HepG2 (cell line): ENCODE measurements around the gene PIM3. TPM values are rescaled to one million over a fixed set of nuclear protein-coding genes. Genes with fewer than 3 reads are reported as not detected.

Experiments used
- ETV6 ChIP-seq: sonication (generic); formaldehyde crosslinking; conservative IDR thresholded peaks from 2 replicates; pipeline ENCODE4 v1.4.0; 2020; ENCODE audit warnings: missing genetic modification reagents
- FLYWCH1 ChIP-seq: sonication (generic); formaldehyde crosslinking; IDR thresholded peaks from 2 replicates; pipeline ENCODE4 v1.8.1; 2023; ENCODE audit warnings: mild to moderate bottlenecking, missing genetic modification reagents
- FOXA3 ChIP-seq: IDR thresholded peaks from 2 replicates; pipeline ENCODE4 v1.6.1; 2016; ENCODE audit warnings: missing genetic modification reagents, missing compliant biosample characterization
- FOXK1 ChIP-seq: sonication (generic); formaldehyde crosslinking; IDR thresholded peaks from 2 replicates; pipeline ENCODE4 v1.4.0; 2020; ENCODE audit warnings: low read depth, missing genetic modification reagents, borderline replicate concordance
- MTA1 ChIP-seq: sonication (generic); formaldehyde crosslinking; IDR thresholded peaks from 2 replicates; pipeline ENCODE4 v1.4.0; 2020; ENCODE audit warnings: missing genetic modification reagents, mild to moderate bottlenecking, borderline replicate concordance
- PHF20 ChIP-seq: sonication (generic); formaldehyde crosslinking; IDR thresholded peaks from 2 replicates; pipeline ENCODE4 v1.5.0; 2020; ENCODE audit warnings: mild to moderate bottlenecking, missing genetic modification reagents
- POLR2A ChIP-seq, 2 experiments: IDR thresholded peaks; 2 replicates each; pipeline ENCODE4 v1.6.1; 2011; ENCODE audit warnings: low read depth in 2 of 2, low read length in 2 of 2, mild to moderate bottlenecking in 1 of 2, moderate library complexity in 1 of 2; ENCODE audit not compliant: insufficient read depth in 1 of 2
- RBM22 ChIP-seq: fragments of 200-400 bp; formaldehyde crosslinking; optimal IDR thresholded peaks from 2 replicates; pipeline ENCODE3; 2017; ENCODE audit warnings: mild to moderate bottlenecking, low read length, moderate library complexity
- SRY ChIP-seq: sonication (generic); formaldehyde crosslinking; IDR thresholded peaks from 2 replicates; pipeline ENCODE4 v1.8.0; 2022; ENCODE audit warnings: mild to moderate bottlenecking, missing genetic modification reagents
- TBX2 ChIP-seq: sonication (generic); formaldehyde crosslinking; IDR thresholded peaks from 2 replicates; pipeline ENCODE4 v1.5.0; 2020; ENCODE audit warnings: missing genetic modification reagents, mild to moderate bottlenecking, borderline replicate concordance
- THYN1 ChIP-seq: sonication (generic); formaldehyde crosslinking; IDR thresholded peaks from 2 replicates; pipeline ENCODE4 v1.8.1; 2023; ENCODE audit warnings: low read depth, mild to moderate bottlenecking, moderate library complexity, missing genetic modification reagents, borderline replicate concordance
- ZC3H13 ChIP-seq: sonication (generic); formaldehyde crosslinking; IDR thresholded peaks from 2 replicates; pipeline ENCODE4 v1.8.1; 2023; ENCODE audit warnings: mild to moderate bottlenecking, missing genetic modification reagents, moderate library complexity
- ZEB1 ChIP-seq: IDR thresholded peaks from 2 replicates; pipeline ENCODE4 v1.6.1; 2012; ENCODE audit warnings: mild to moderate bottlenecking, low read depth, inconsistent platforms; ENCODE audit not compliant: insufficient replicate concordance
- ZFP82 ChIP-seq: sonication (generic); formaldehyde crosslinking; IDR thresholded peaks from 2 replicates; pipeline ENCODE4 v1.5.1; 2020; ENCODE audit warnings: mild to moderate bottlenecking, missing genetic modification reagents, borderline replicate concordance
- ZNF121 ChIP-seq: sonication (generic); formaldehyde crosslinking; IDR thresholded peaks from 2 replicates; pipeline ENCODE4 v1.5.0; 2020; ENCODE audit warnings: mild to moderate bottlenecking, missing genetic modification reagents
- ZNF333 ChIP-seq: sonication (generic); formaldehyde crosslinking; IDR thresholded peaks from 2 replicates; pipeline ENCODE4 v1.4.0; 2020; ENCODE audit warnings: mild to moderate bottlenecking, missing genetic modification reagents, borderline replicate concordance
- ZNF816 ChIP-seq: sonication (generic); formaldehyde crosslinking; IDR thresholded peaks from 2 replicates; pipeline ENCODE4 v1.8.0; 2022; ENCODE audit warnings: missing genetic modification reagents, mild to moderate bottlenecking, borderline replicate concordance
- polyA plus RNA-seq, 8 experiments: library from polyadenylated mRNA; depleted of rRNA in 3 of 8; stranded (reverse) in 7 of 8; unstranded in 1 of 8; fragments of >200 nt; fragmentation: Illumina TruSeq in 4 of 8; extraction: Trizol in 4 of 8; gene quantifications; 2 replicates each; pipeline versions ENCODE4 v1.2.1 to v1.2.3, GENCODE V29; 2011 to 2016; ENCODE audit warnings: low read depth in 4 of 8, missing spikeins in 1 of 8, mixed read lengths in 1 of 8; ENCODE audit not compliant: insufficient read depth in 1 of 8
- total RNA-seq, 5 experiments: library from RNA; depleted of rRNA; stranded (reverse); fragments of >200 nt; fragmentation: Illumina TruSeq; extraction: Trizol; gene quantifications; 2 replicates each; pipeline ENCODE4 v1.2.3, GENCODE V29; 2016; ENCODE audit warnings: low read depth in 1 of 5
- TF ChIP-seq, protein P1 (sequence below): sonication (generic); formaldehyde crosslinking; IDR thresholded peaks from 2 replicates; pipeline ENCODE4 v1.4.0; 2020; ENCODE audit warnings: missing genetic modification reagents, borderline replicate concordance
- TF ChIP-seq, protein P2 (sequence below): sonication (generic); formaldehyde crosslinking; IDR thresholded peaks from 2 replicates; pipeline ENCODE4 v1.4.0; 2020; ENCODE audit warnings: low read depth, mild to moderate bottlenecking, missing genetic modification reagents
- TF ChIP-seq, protein P3 (sequence below): sonication (generic); formaldehyde crosslinking; IDR thresholded peaks from 2 replicates; pipeline ENCODE4 v1.4.0; 2020; ENCODE audit warnings: missing genetic modification reagents

PIM3 gene
- total and polyA plus RNA-seq, 2 of the 13 experiments (the other 11 are each of a cell fraction or from before 2014, with no cell fraction given) = 21.6 to 31.2 TPM

DNA sequence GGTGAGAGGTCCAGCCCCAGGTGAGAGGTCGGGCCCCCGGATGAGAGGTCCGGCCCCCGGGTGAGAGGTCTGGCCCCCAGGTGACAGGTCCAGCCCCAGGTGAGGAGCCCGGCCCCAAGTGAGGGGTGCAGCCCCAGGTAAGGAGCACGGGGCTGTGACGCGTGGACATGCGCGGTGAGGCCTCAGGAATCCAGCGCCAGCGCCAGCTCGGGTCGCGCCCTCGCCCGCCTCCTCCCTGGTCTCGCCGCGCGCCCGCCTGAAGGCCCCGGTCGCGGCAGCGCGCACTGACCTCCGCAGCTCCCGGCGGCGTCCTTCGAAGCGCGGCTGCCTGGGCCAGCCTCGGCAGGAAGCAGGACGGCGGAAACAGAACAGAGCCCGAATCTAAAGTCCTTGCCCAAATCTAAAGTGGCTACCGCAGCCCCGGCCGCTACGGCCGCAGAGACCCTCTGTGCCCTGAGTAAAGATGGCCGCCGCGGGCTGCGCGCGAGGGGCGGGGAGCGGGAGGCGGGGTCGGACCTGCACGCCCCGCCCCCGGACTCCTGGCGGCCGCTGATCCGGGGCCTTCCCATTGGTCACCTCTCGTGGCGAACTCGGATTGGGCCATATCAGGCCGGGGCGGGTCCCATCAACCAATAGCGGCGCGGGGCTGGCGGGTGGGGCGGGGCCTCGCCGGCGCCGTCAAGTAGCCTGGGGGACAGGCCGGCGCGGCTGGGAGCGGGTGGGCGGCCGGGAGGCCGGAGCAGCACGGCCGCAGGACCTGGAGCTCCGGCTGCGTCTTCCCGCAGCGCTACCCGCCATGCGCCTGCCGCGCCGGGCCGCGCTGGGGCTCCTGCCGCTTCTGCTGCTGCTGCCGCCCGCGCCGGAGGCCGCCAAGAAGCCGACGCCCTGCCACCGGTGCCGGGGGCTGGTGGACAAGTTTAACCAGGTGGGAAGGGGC lies 42.3 kb upstream of the PIM3 start, which contains the start of the genes ALG12 and CRELD2 (continued):
- TF ChIP-seq, protein P1, sequence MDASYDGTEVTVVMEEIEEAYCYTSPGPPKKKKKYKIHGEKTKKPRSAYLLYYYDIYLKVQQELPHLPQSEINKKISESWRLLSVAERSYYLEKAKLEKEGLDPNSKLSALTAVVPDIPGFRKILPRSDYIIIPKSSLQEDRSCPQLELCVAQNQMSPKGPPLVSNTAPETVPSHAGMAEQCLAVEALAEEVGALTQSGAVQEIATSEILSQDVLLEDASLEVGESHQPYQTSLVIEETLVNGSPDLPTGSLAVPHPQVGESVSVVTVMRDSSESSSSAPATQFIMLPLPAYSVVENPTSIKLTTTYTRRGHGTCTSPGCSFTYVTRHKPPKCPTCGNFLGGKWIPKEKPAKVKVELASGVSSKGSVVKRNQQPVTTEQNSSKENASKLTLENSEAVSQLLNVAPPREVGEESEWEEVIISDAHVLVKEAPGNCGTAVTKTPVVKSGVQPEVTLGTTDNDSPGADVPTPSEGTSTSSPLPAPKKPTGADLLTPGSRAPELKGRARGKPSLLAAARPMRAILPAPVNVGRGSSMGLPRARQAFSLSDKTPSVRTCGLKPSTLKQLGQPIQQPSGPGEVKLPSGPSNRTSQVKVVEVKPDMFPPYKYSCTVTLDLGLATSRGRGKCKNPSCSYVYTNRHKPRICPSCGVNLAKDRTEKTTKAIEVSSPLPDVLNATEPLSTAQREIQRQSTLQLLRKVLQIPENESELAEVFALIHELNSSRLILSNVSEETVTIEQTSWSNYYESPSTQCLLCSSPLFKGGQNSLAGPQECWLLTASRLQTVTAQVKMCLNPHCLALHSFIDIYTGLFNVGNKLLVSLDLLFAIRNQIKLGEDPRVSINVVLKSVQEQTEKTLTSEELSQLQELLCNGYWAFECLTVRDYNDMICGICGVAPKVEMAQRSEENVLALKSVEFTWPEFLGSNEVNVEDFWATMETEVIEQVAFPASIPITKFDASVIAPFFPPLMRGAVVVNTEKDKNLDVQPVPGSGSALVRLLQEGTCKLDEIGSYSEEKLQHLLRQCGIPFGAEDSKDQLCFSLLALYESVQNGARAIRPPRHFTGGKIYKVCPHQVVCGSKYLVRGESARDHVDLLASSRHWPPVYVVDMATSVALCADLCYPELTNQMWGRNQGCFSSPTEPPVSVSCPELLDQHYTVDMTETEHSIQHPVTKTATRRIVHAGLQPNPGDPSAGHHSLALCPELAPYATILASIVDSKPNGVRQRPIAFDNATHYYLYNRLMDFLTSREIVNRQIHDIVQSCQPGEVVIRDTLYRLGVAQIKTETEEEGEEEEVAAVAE (CRISPR knock-in tag) = 0 out of 2 replicates have a peak, but pooled peaks have one; percentile 24
- peak; percentile 19; the same call in 1 of the 2 replicates for TF ChIP-seq ZC3H13 (CRISPR knock-in tag)
- TF ChIP-seq ZNF333 = peak; percentile 33; the same call in 1 of the 2 replicates
- TF ChIP-seq PHF20 (CRISPR knock-in tag) = peak; percentile 73
- peak; percentile 77 to 89 for TF ChIP-seq POLR2A (IDR thresholded peaks at IDR 0.05; ENCODE audit: insufficient read depth in 1 of 2, low read depth in 2 of 2, low read length in 2 of 2)
- peak; percentile 97 for TF ChIP-seq ZEB1
- no peak for TF ChIP-seq RBM22
- TF ChIP-seq ZFP82 = 0 out of 2 replicates have a peak, but pooled peaks have one; percentile 38
- TF ChIP-seq MTA1 (CRISPR knock-in tag) = peak; percentile 35; the same call in 1 of the 2 replicates
- TF ChIP-seq FOXA3 = peak; percentile 26; the same call in 1 of the 2 replicates
- 0 out of 2 replicates have a peak, but pooled peaks have one; percentile 31 for TF ChIP-seq SRY
- 0 out of 2 replicates have a peak, but pooled peaks have one; percentile 66 for TF ChIP-seq THYN1 (CRISPR knock-in tag)
- 0 out of 2 replicates have a peak, but pooled peaks have one; percentile 32 for TF ChIP-seq FOXK1 (CRISPR knock-in tag)
- no peak for TF ChIP-seq FLYWCH1
- TF ChIP-seq TBX2 (CRISPR knock-in tag) = peak; percentile 69
- TF ChIP-seq, protein P2, sequence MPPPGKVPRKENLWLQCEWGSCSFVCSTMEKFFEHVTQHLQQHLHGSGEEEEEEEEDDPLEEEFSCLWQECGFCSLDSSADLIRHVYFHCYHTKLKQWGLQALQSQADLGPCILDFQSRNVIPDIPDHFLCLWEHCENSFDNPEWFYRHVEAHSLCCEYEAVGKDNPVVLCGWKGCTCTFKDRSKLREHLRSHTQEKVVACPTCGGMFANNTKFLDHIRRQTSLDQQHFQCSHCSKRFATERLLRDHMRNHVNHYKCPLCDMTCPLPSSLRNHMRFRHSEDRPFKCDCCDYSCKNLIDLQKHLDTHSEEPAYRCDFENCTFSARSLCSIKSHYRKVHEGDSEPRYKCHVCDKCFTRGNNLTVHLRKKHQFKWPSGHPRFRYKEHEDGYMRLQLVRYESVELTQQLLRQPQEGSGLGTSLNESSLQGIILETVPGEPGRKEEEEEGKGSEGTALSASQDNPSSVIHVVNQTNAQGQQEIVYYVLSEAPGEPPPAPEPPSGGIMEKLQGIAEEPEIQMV (CRISPR knock-in tag) = peak; percentile 60; the same call in 1 of the 2 replicates
- TF ChIP-seq ZNF816 (CRISPR knock-in tag) = peak; percentile 17; the same call in 1 of the 2 replicates
- 0 out of 2 replicates have a peak, but pooled peaks have one; percentile 35 for TF ChIP-seq ZNF121
- TF ChIP-seq ETV6 = 0 out of 2 replicates have a peak, but pooled peaks have one; percentile 20
- TF ChIP-seq, protein P3, sequence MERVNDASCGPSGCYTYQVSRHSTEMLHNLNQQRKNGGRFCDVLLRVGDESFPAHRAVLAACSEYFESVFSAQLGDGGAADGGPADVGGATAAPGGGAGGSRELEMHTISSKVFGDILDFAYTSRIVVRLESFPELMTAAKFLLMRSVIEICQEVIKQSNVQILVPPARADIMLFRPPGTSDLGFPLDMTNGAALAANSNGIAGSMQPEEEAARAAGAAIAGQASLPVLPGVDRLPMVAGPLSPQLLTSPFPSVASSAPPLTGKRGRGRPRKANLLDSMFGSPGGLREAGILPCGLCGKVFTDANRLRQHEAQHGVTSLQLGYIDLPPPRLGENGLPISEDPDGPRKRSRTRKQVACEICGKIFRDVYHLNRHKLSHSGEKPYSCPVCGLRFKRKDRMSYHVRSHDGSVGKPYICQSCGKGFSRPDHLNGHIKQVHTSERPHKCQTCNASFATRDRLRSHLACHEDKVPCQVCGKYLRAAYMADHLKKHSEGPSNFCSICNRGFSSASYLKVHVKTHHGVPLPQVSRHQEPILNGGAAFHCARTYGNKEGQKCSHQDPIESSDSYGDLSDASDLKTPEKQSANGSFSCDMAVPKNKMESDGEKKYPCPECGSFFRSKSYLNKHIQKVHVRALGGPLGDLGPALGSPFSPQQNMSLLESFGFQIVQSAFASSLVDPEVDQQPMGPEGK (CRISPR knock-in tag) = peak; percentile 58
